Measurements from ENCODE around the gene C16orf96. TPM values are rescaled to one million over a fixed set of nuclear protein-coding genes. Genes with fewer than 3 reads are reported as not detected.

Gene C16orf96
- total RNA-seq, 2 donors from 2014 or later = 0.08 TPM; not detected in 1

- H3K27ac ChIP-seq = peak within 1 kb of the TSS; percentile 68
- peak within 1 kb of the TSS; percentile 59 to 74 for H3K9ac ChIP-seq (ENCODE audit: low read depth in 2 of 2, low read length in 2 of 2)
- no peaks in the 10 kb centered on the region for H3K4me1 ChIP-seq
- no peaks in the 10 kb centered on the region for H3K27me3 ChIP-seq
- peak; percentile 97 for DNase-seq
- no peaks in the 10 kb centered on the region for H3K36me3 ChIP-seq
- no peak for TF ChIP-seq CTCF (IDR thresholded peaks at IDR 0.05)
- intact Hi-C loops (cut with DNase I) = no loop called here
- peak within 1 kb of the TSS; percentile 71 for H3K4me3 ChIP-seq
- no peaks in the 10 kb centered on the region for H3K9me3 ChIP-seq
These were observed 17.5 kb upstream of the C16orf96 start, which contains the start of gene CDIP1 for GRCh38 chr16:4538350-4539235. Gene CDIP1, minus strand, starts transcription at chr16:4538773. Its CDS starts 24,643 bp downstream, at chr16:4514130.

DNA sequence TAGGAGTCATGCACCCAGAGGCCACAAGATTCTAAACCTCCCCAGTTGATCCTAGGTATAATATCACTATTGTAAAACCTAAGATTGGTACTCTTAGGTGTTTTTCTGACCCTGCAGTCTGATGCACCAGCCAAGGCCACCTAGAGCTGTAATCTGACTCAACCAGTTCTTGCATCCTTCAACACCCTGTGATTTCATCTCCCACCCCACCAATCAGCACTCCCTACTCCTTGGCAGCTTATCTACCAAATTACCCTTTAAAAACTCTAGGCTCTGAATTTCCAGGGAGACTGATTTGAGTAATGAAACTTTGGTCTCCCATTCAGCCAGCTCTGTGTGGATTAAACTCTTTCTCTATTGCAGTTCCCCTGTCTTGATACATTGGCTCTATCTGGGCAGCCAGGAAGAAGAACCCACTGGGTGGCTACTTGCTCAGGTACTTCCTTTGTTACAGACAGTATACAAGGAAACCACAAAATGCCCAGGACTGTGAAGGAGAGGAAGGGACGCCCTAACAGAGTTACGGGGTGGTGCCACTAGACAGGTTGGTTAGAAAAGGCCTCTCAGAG is 16.3 kb upstream of the C16orf96 start:
- DNase-seq = no peak
- Histone ChIP-seq H3K27me3 (no peaks in the 10 kb centered on the region), H3K27ac (no peak overlapping the region), H3K4me1 (no peaks in the 10 kb centered on the region), H3K9me3 (no peaks in the 10 kb centered on the region), H3K9ac (ENCODE audit: low read depth in 2 of 2, low read length in 2 of 2) (no peak overlapping the region), H3K4me3 (no peak overlapping the region), H3K36me3 (no peaks in the 10 kb centered on the region)
- TF ChIP-seq CTCF (IDR thresholded peaks at IDR 0.05) = no peak
- intact Hi-C loops (cut with DNase I) = no loop called here

- Histone ChIP-seq H3K4me1 (no peaks in the 10 kb centered on the region), H3K36me3 (no peaks in the 10 kb centered on the region), H3K9ac (ENCODE audit: low read depth in 2 of 2, low read length in 2 of 2) (no peak overlapping the region), H3K9me3 (no peaks in the 10 kb centered on the region), H3K27ac (no peak overlapping the region), H3K4me3 (no peak overlapping the region), H3K27me3 (no peaks in the 10 kb centered on the region)
- DNase-seq = no peak
- intact Hi-C loops (cut with DNase I) = no loop called here
- no peak for TF ChIP-seq CTCF (IDR thresholded peaks at IDR 0.05)
These were observed 11.7 kb upstream of the C16orf96 start for GRCh38 chr16:4544473-4544872.

- Histone ChIP-seq H3K4me1 (no peaks in the 10 kb centered on the region), H3K36me3 (no peaks in the 10 kb centered on the region), H3K4me3 (no peak overlapping the region), H3K9ac (ENCODE audit: low read depth in 2 of 2, low read length in 2 of 2) (no peak overlapping the region), H3K27ac (no peak overlapping the region), H3K9me3 (no peaks in the 10 kb centered on the region), H3K27me3 (no peaks in the 10 kb centered on the region)
- no peak for DNase-seq
- intact Hi-C loops (cut with DNase I) = loop anchor here (2.0 kb wide), 1 partner anchor 41 kb away; no protein-coding TSS in a partner anchor
- no peak for TF ChIP-seq CTCF (IDR thresholded peaks at IDR 0.05)
These were observed 8.0 kb upstream of the C16orf96 start for GRCh38 chr16:4548124-4548523.

DNA sequence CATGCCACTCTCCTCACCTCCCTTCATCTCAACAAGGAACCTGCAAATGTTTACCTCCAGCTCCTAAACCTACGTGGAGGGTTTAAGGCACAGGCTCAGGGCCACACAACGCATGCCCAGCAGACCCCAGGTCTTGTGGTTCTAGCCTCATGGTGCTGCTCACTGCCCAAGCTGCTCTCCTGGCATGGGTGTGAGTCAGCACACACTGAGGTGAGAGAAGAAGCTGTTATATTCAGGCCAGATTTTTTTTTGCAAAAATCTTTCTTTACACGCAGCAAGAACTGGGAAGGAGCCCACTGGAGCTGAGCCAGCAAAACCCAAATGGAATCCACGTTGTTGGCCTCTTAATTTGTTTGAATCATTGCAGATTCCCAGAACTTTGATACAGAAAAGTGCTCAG is 5.5 kb upstream of the C16orf96 start:
- DNase-seq = no peak
- intact Hi-C loops (cut with DNase I) = no loop called here
- Histone ChIP-seq H3K4me3 (no peak overlapping the region), H3K4me1 (no peaks in the 10 kb centered on the region), H3K9ac (ENCODE audit: low read depth in 2 of 2, low read length in 2 of 2) (no peak overlapping the region), H3K9me3 (no peaks in the 10 kb centered on the region), H3K36me3 (no peaks in the 10 kb centered on the region), H3K27me3 (no peaks in the 10 kb centered on the region), H3K27ac (no peak overlapping the region)
- TF ChIP-seq CTCF (IDR thresholded peaks at IDR 0.05) = no peak

All from colonic mucosa (tissue), 4 donors.